Measurements from ENCODE around the gene MYZAP.

Gene MYZAP

GRCh38 chr15:57563416-57563815 is 28.3 kb upstream of the MYZAP start:
- no peak for DNase-seq

GRCh38 chr15:57565311-57565710 is 26.4 kb upstream of the MYZAP start:
- DNase-seq, result no peak

GRCh38 chr15:57566834-57567233 is 24.9 kb upstream of the MYZAP start:
- no peak for DNase-seq

- no peak for DNase-seq
Observed at GRCh38 chr15:57567891-57568290, 23.8 kb upstream of the MYZAP start.

GRCh38 chr15:57568299-57568698 is 23.4 kb upstream of the MYZAP start:
- no peak for DNase-seq

- no peak for DNase-seq
Observed at GRCh38 chr15:57570340-57570739, 21.4 kb upstream of the MYZAP start.

- no peak for DNase-seq
Observed at GRCh38 chr15:57570994-57571393, 20.7 kb upstream of the MYZAP start.

GRCh38 chr15:57571725-57572124 is 20.0 kb upstream of the MYZAP start:
- DNase-seq, result no peak

- no peak for DNase-seq
Observed at GRCh38 chr15:57572468-57572867, 19.2 kb upstream of the MYZAP start.

GRCh38 chr15:57573151-57573550 is 18.6 kb upstream of the MYZAP start:
- no peak for DNase-seq

GRCh38 chr15:57575363-57575762 is 16.3 kb upstream of the MYZAP start:
- no peak for DNase-seq

- no peak for DNase-seq
Observed at GRCh38 chr15:57578288-57578900, 13.3 kb upstream of the MYZAP start.

- no peak for DNase-seq
Observed at GRCh38 chr15:57580428-57580827, 11.3 kb upstream of the MYZAP start.

GRCh38 chr15:57580866-57581265 is 10.8 kb upstream of the MYZAP start:
- DNase-seq, result no peak

GRCh38 chr15:57582090-57582489 is 9.6 kb upstream of the MYZAP start:
- DNase-seq, result no peak

- no peak for DNase-seq
Observed at GRCh38 chr15:57583282-57583681, 8.4 kb upstream of the MYZAP start.

- no peak for DNase-seq
Observed at GRCh38 chr15:57583720-57584119, 8.0 kb upstream of the MYZAP start.

GRCh38 chr15:57586661-57587424 is 4.9 kb upstream of the MYZAP start:
- DNase-seq, result no peak

- no peak for DNase-seq
Observed at GRCh38 chr15:57589281-57589680, 2.4 kb upstream of the MYZAP start.

- DNase-seq, result no peak
Observed at GRCh38 chr15:57589754-57590153, 1.9 kb upstream of the MYZAP start.

GRCh38 chr15:57591237-57591821 is 375 bp upstream of the MYZAP start:
- no peak for DNase-seq

- DNase-seq, result no peak
Observed at GRCh38 chr15:57592426-57592825, 722 bp downstream of the MYZAP start.

GRCh38 chr15:57592836-57593420 is 1.2 kb downstream of the MYZAP start:
- DNase-seq, result no peak

GRCh38 chr15:57594479-57594878 is 2.8 kb downstream of the MYZAP start:
- no peak for DNase-seq

Data from activated CD4-positive, CD25-positive, alpha-beta regulatory T cell treated with anti-CD3 and anti-CD28 coated beads, Interleukin-2, amount 50 U/mL, for 72 hours (primary cell).